Upper lobe of right lung (tissue), 1 donor: Measurements from ENCODE around the gene PMEPA1. TPM values are rescaled to one million over a fixed set of nuclear protein-coding genes. Genes with fewer than 3 reads are reported as not detected.
A peak's percentile ranks its signal among the peaks of the same experiment; 100 is the strongest.

Experiments
- ATAC-seq: fragments of 200-7000 bp; cut with Tn5 transposase; one replicate; pipeline ENCODE4 v1.9.1; 2020; ENCODE audit warnings: mild to moderate bottlenecking, moderate library complexity
- DNase-seq: peaks from one replicate; pipeline ENCODE4 v3.0.0-alpha.2; 2020
- H3K27ac ChIP-seq: fragments of 200-600 bp; one replicate; pipeline ENCODE4 v1.8.0; 2022
- H3K27me3 ChIP-seq: fragments of 200-600 bp; one replicate; pipeline ENCODE4 v1.8.0; 2022; ENCODE audit warnings: mild to moderate bottlenecking
- H3K36me3 ChIP-seq: fragments of 200-600 bp; one replicate; pipeline ENCODE4 v1.8.0; 2022
- H3K4me1 ChIP-seq: fragments of 200-600 bp; one replicate; pipeline ENCODE4 v1.8.0; 2022
- H3K4me3 ChIP-seq: fragments of 200-600 bp; one replicate; pipeline ENCODE4 v1.8.0; 2022; ENCODE audit warnings: mild to moderate bottlenecking
- H3K9me3 ChIP-seq: fragments of 200-600 bp; one replicate; pipeline ENCODE4 v1.8.0; 2022
- CTCF ChIP-seq: fragments of 200-600 bp; IDR thresholded peaks from one replicate; pipeline ENCODE4 v1.8.0; 2022; ENCODE audit warnings: antibody characterized with exemption
- intact Hi-C: fragments of 100-400 bp; cut with DNase I; formaldehyde crosslinking; loops from one replicate; pipeline ENCODE4 v1.11.0; 2022
- total RNA-seq: library from RNA; stranded (reverse); fragmentation: NEBNext Ultra II Directional; extraction: Animal tissue kit (Norgen Biotek cat#: 25700); gene quantifications from one replicate; pipeline ENCODE4 v1.2.1, GENCODE V29; 2021
- donor health status: DM: no; HTN: yes; CAD: no; lungs with severe emphysema.

Gene PMEPA1
- total RNA-seq, 1 donor from 2014 or later, result 49.1 TPM

GRCh38 chr20:57689745-57690481 is 19.9 kb downstream of the PMEPA1 start:
- Histone ChIP-seq H3K9me3 (no peaks in the 10 kb centered on the region), H3K4me1 (peaks cover 18% of the 10 kb centered on the region), H3K27ac (no peak overlapping the region), H3K36me3 (no peaks in the 10 kb centered on the region), H3K27me3 (no peaks in the 10 kb centered on the region), H3K4me3 (no peak overlapping the region)
- no peak for TF ChIP-seq CTCF
- DNase-seq (no peak), ATAC-seq (no peak)
- intact Hi-C loops, result no loop called here

GRCh38 chr20:57688864-57689263 is 21.0 kb downstream of the PMEPA1 start:
- peaks cover 18% of the 10 kb centered on the region for H3K4me1 ChIP-seq
- TF ChIP-seq CTCF, result no peak
- intact Hi-C loops, result no loop called here
- no peak for ATAC-seq
- H3K27me3 ChIP-seq, result no peaks in the 10 kb centered on the region
- H3K27ac ChIP-seq, result no peak overlapping the region
- H3K4me3 ChIP-seq, result no peak overlapping the region
- H3K36me3 ChIP-seq, result no peaks in the 10 kb centered on the region
- no peak for DNase-seq
- H3K9me3 ChIP-seq, result no peaks in the 10 kb centered on the region

- ATAC-seq, result no peak
- Histone ChIP-seq H3K9me3 (no peaks in the 10 kb centered on the region), H3K4me1 (peaks cover 13% of the 10 kb centered on the region), H3K36me3 (no peaks in the 10 kb centered on the region), H3K27ac (no peak overlapping the region), H3K4me3 (no peak overlapping the region), H3K27me3 (no peaks in the 10 kb centered on the region)
- no peak for DNase-seq
- intact Hi-C loops, result no loop called here
- no peak for TF ChIP-seq CTCF
Observed at GRCh38 chr20:57688295-57688694, 21.5 kb downstream of the PMEPA1 start.

- ATAC-seq (peak; percentile 9), DNase-seq (no peak)
- H3K4me3 ChIP-seq, result no peak overlapping the region
- TF ChIP-seq CTCF, result no peak
- H3K27me3 ChIP-seq, result no peaks in the 10 kb centered on the region
- no peaks in the 10 kb centered on the region for H3K36me3 ChIP-seq
- H3K4me1 ChIP-seq, result peaks cover 10% of the 10 kb centered on the region
- intact Hi-C loops, result no loop called here
- no peak overlapping the region for H3K27ac ChIP-seq
- H3K9me3 ChIP-seq, result no peaks in the 10 kb centered on the region
Observed at GRCh38 chr20:57686931-57687652, 22.7 kb downstream of the PMEPA1 start.

GRCh38 chr20:57685146-57685758 is 24.6 kb downstream of the PMEPA1 start:
- TF ChIP-seq CTCF, result no peak
- H3K4me1 ChIP-seq, result peaks cover 10% of the 10 kb centered on the region
- intact Hi-C loops, result no loop called here
- no peaks in the 10 kb centered on the region for H3K27me3 ChIP-seq
- ATAC-seq (no peak), DNase-seq (no peak)
- H3K4me3 ChIP-seq, result no peak overlapping the region
- H3K27ac ChIP-seq, result no peak overlapping the region
- no peaks in the 10 kb centered on the region for H3K36me3 ChIP-seq
- no peaks in the 10 kb centered on the region for H3K9me3 ChIP-seq
